Activated CD4-positive, alpha-beta T cell treated with anti-CD3 and anti-CD28 coated beads for 36 hours (primary cell): ENCODE measurements around the gene PARN. TPM values are rescaled to one million over a fixed set of nuclear protein-coding genes. Genes with fewer than 3 reads are reported as not detected.
A peak's percentile ranks its signal among the peaks of the same experiment; 100 is the strongest.

Experiments used
- ATAC-seq: fragments of 200-7000 bp; cut with Tn5 transposase; one replicate; pipeline ENCODE4 v1.10.0; 2021; ENCODE audit warnings: mild to moderate bottlenecking, moderate library complexity
- CTCF ChIA-PET: fragments of 350-600 bp; sonication (Branson Sonifier 250); formaldehyde crosslinking; loops from one replicate; lab custom pipeline; 2021; ENCODE audit warnings: antibody characterized with exemption; lab: Charles Lee
- POLR2A ChIA-PET: fragments of 350-600 bp; sonication (Branson Sonifier 250); formaldehyde crosslinking; loops from one replicate; lab custom pipeline; 2021; ENCODE audit warnings: antibody characterized with exemption, inconsistent platforms; lab: Charles Lee
- DNase-seq: peaks from one replicate; pipeline ENCODE4 v3.0.0-alpha.2; 2020
- H3K27ac Mint-ChIP-seq: one replicate; pipeline ENCODE4 v1.8.0; 2021; ENCODE audit warnings: mixed read lengths
- H3K27me3 Mint-ChIP-seq: one replicate; pipeline ENCODE4 v1.8.0; 2021; ENCODE audit warnings: mixed read lengths
- H3K36me3 Mint-ChIP-seq: one replicate; pipeline ENCODE4 v1.8.0; 2021; ENCODE audit warnings: low read depth, mixed read lengths
- H3K4me1 Mint-ChIP-seq: one replicate; pipeline ENCODE4 v1.8.0; 2021; ENCODE audit warnings: mixed read lengths
- H3K4me3 Mint-ChIP-seq: one replicate; pipeline ENCODE4 v1.8.0; 2021; ENCODE audit warnings: mild to moderate bottlenecking, moderate library complexity, mixed read lengths
- H3K9me3 Mint-ChIP-seq: one replicate; pipeline ENCODE4 v1.8.0; 2021; ENCODE audit warnings: low read depth, mixed read lengths
- intact Hi-C, 2 experiments: fragments of 100-400 bp; cut with DNase I in 1 of 2; cut with micrococcal nuclease in 1 of 2; formaldehyde crosslinking; loops; one replicate each; pipeline versions ENCODE4 v1.14.2 to v1.15.1; 2022 to 2024; cut with DNase I, micrococcal nuclease
- total RNA-seq, 2 experiments: library from RNA; stranded (reverse); gene quantifications; one replicate each; pipeline ENCODE4 v1.2.3, GENCODE V29; 2021

PARN gene
- total RNA-seq, 2 experiments from 2014 or later, result 46.4 to 64.1 TPM

- peaks cover 22% of the 10 kb centered on the region for H3K4me1 Mint-ChIP-seq
- no peak overlapping the region for H3K4me3 Mint-ChIP-seq
- no peak for ATAC-seq
- no peak overlapping the region for H3K27ac Mint-ChIP-seq
- DNase-seq, result no peak
- ChIA-PET CTCF (interaction anchor here (0.6 kb wide), 2 partner anchors 28 to 647 kb away, joined by 3 read pairs; partner anchors contain the start of gene ERCC4), POLR2A (no interaction called here)
- intact Hi-C loops, result no loop called here
- peaks cover 8% of the 10 kb centered on the region for H3K36me3 Mint-ChIP-seq
- no peaks in the 10 kb centered on the region for H3K9me3 Mint-ChIP-seq
- H3K27me3 Mint-ChIP-seq, result no peaks in the 10 kb centered on the region
Measured at GRCh38 chr16:14566599-14566998, 63.5 kb downstream of the PARN start.

- Mint-ChIP-seq H3K9me3 (no peaks in the 10 kb centered on the region), H3K4me1 (peaks cover 22% of the 10 kb centered on the region), H3K27me3 (no peaks in the 10 kb centered on the region), H3K4me3 (no peak overlapping the region), H3K27ac (no peak overlapping the region), H3K36me3 (peaks cover 8% of the 10 kb centered on the region)
- no peak for DNase-seq
- ATAC-seq, result no peak
- ChIA-PET CTCF (interaction anchor here (0.8 kb wide), 1 partner anchor 33 kb away, joined by 3 read pairs; no protein-coding TSS in a partner anchor), POLR2A (no interaction called here)
- intact Hi-C loops, result no loop called here
Measured at GRCh38 chr16:14565688-14566025, 64.4 kb downstream of the PARN start.

GRCh38 chr16:14564861-14565687 lies 65.0 kb downstream of the PARN start:
- POLR2A ChIA-PET, result no interaction called here
- CTCF ChIA-PET, result interaction anchor here (0.8 to 1.5 kb wide), 3 partner anchors 19 to 315 kb away, joined by 3 to 4 read pairs (median 3); no protein-coding TSS in a partner anchor
- intact Hi-C loops, result no loop called here
- Mint-ChIP-seq H3K27ac (peak overlapping the region; percentile 44), H3K4me3 (no peak overlapping the region), H3K36me3 (peaks cover 8% of the 10 kb centered on the region), H3K27me3 (no peaks in the 10 kb centered on the region), H3K9me3 (no peaks in the 10 kb centered on the region), H3K4me1 (peaks cover 22% of the 10 kb centered on the region)
- DNase-seq (no peak), ATAC-seq (no peak)

- Mint-ChIP-seq H3K4me1 (peaks cover 22% of the 10 kb centered on the region), H3K4me3 (no peak overlapping the region), H3K27me3 (no peaks in the 10 kb centered on the region), H3K27ac (no peak overlapping the region), H3K36me3 (peaks cover 11% of the 10 kb centered on the region), H3K9me3 (no peaks in the 10 kb centered on the region)
- ATAC-seq (no peak), DNase-seq (no peak)
- POLR2A ChIA-PET, result no interaction called here
- intact Hi-C loops, result no loop called here
- CTCF ChIA-PET, result interaction anchor here (1.3 to 1.5 kb wide), 2 partner anchors 18 to 314 kb away, joined by 3 to 4 read pairs; no protein-coding TSS in a partner anchor
Measured at GRCh38 chr16:14564323-14564722, 65.7 kb downstream of the PARN start.

GRCh38 chr16:14562691-14563491 lies 67.2 kb downstream of the PARN start:
- Mint-ChIP-seq H3K36me3 (peaks cover 11% of the 10 kb centered on the region), H3K27ac (no peak overlapping the region), H3K4me1 (peaks cover 22% of the 10 kb centered on the region), H3K9me3 (no peaks in the 10 kb centered on the region), H3K4me3 (no peak overlapping the region), H3K27me3 (no peaks in the 10 kb centered on the region)
- CTCF ChIA-PET, result interaction anchor here (0.7 to 1.0 kb wide), 2 partner anchors 9 to 239 kb away, joined by 3 to 4 read pairs; no protein-coding TSS in a partner anchor
- peak; percentile 9 for DNase-seq
- POLR2A ChIA-PET, result no interaction called here
- intact Hi-C loops, result no loop called here
- no peak for ATAC-seq

- CTCF ChIA-PET, result interaction anchor here (0.5 to 1.7 kb wide), 2 partner anchors 21 to 32 kb away, joined by 3 to 4 read pairs; no protein-coding TSS in a partner anchor
- Mint-ChIP-seq H3K9me3 (no peaks in the 10 kb centered on the region), H3K4me1 (peaks cover 16% of the 10 kb centered on the region), H3K4me3 (no peak overlapping the region), H3K27ac (no peak overlapping the region), H3K27me3 (no peaks in the 10 kb centered on the region), H3K36me3 (peaks cover 9% of the 10 kb centered on the region)
- POLR2A ChIA-PET, result no interaction called here
- intact Hi-C loops, result no loop called here
- ATAC-seq (no peak), DNase-seq (no peak)
Measured at GRCh38 chr16:14560523-14560922, 69.5 kb downstream of the PARN start.

GRCh38 chr16:14559809-14560241 lies 70.2 kb downstream of the PARN start:
- ATAC-seq, result no peak
- Mint-ChIP-seq H3K27ac (no peak overlapping the region), H3K4me1 (peaks cover 10% of the 10 kb centered on the region), H3K9me3 (no peaks in the 10 kb centered on the region), H3K4me3 (no peak overlapping the region), H3K27me3 (no peaks in the 10 kb centered on the region), H3K36me3 (peaks cover 9% of the 10 kb centered on the region)
- CTCF ChIA-PET, result interaction anchor here (1.7 kb wide), 1 partner anchor 32 kb away, joined by 4 read pairs; no protein-coding TSS in a partner anchor
- POLR2A ChIA-PET, result no interaction called here
- intact Hi-C loops, result no loop called here
- DNase-seq, result no peak

GRCh38 chr16:14553447-14553846 lies 76.6 kb downstream of the PARN start:
- no peak for ATAC-seq
- DNase-seq, result no peak
- Mint-ChIP-seq H3K4me1 (no peaks in the 10 kb centered on the region), H3K4me3 (no peak overlapping the region), H3K9me3 (no peaks in the 10 kb centered on the region), H3K36me3 (peaks cover 24% of the 10 kb centered on the region), H3K27me3 (no peaks in the 10 kb centered on the region), H3K27ac (no peak overlapping the region)
- ChIA-PET POLR2A (no interaction called here), CTCF (interaction anchor here (0.7 to 0.9 kb wide), 2 partner anchors 9 to 253 kb away, joined by 3 to 4 read pairs; no protein-coding TSS in a partner anchor)
- intact Hi-C loops, result no loop called here

- Mint-ChIP-seq H3K9me3 (no peaks in the 10 kb centered on the region), H3K4me3 (no peak overlapping the region), H3K36me3 (peaks cover 21% of the 10 kb centered on the region)
Measured at GRCh38 chr16:14549789-14550153, 80.3 kb downstream of the PARN start.

GRCh38 chr16:14548933-14549788 lies 80.9 kb downstream of the PARN start:
- no peak for DNase-seq
- no peak overlapping the region for H3K27ac Mint-ChIP-seq
- CTCF ChIA-PET, result interaction anchor here (0.6 kb wide), 2 partner anchors 63 to 288 kb away, joined by 3 read pairs; no protein-coding TSS in a partner anchor
- intact Hi-C loops, result no loop called here
- ATAC-seq, result no peak
- H3K4me1 Mint-ChIP-seq, result peaks cover 2% of the 10 kb centered on the region
- POLR2A ChIA-PET, result no interaction called here
- peaks cover 26% of the 10 kb centered on the region for H3K36me3 Mint-ChIP-seq
- H3K9me3 Mint-ChIP-seq, result no peaks in the 10 kb centered on the region
- H3K4me3 Mint-ChIP-seq, result no peak overlapping the region
- H3K27me3 Mint-ChIP-seq, result no peaks in the 10 kb centered on the region

More at GRCh38 chr16:14549789-14550153, 80.3 kb downstream of the PARN start:
- ChIA-PET CTCF (interaction anchor here (0.6 kb wide), 1 partner anchor 289 kb away, joined by 3 read pairs; no protein-coding TSS in a partner anchor), POLR2A (no interaction called here)
- intact Hi-C loops, result no loop called here
- H3K27ac Mint-ChIP-seq, result no peak overlapping the region
- ATAC-seq (no peak), DNase-seq (no peak)
- peaks cover 2% of the 10 kb centered on the region for H3K4me1 Mint-ChIP-seq
- H3K27me3 Mint-ChIP-seq, result no peaks in the 10 kb centered on the region
